ENCODE measurements around the gene DHFR2.
"Not testable (repeated sequence)": the region's sequence is repeated elsewhere in the genome, so short reads cannot be mapped to it uniquely, and the experiment has no call there.

Gene DHFR2

DNA sequence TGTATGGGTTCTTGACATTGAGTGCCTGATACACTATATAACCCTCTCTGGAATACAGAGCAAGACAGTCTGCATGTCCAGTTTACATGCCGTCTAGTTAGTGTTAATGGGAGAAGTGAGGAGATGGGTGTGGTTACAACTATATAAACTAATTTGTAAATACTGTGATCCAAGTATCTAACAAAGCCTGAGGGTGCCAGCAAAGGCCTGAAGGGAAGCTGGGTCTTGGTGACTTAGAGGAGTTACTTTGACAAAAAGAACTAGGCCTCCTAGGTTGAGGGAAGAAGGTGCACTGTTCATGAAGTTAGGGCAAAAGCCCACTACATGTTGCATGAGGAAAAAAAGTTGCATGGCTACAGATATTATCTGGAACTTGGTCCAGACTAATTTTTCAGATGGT lies 2.4 kb upstream of the DHFR2 start:
- DNase-seq: no peak

DNA sequence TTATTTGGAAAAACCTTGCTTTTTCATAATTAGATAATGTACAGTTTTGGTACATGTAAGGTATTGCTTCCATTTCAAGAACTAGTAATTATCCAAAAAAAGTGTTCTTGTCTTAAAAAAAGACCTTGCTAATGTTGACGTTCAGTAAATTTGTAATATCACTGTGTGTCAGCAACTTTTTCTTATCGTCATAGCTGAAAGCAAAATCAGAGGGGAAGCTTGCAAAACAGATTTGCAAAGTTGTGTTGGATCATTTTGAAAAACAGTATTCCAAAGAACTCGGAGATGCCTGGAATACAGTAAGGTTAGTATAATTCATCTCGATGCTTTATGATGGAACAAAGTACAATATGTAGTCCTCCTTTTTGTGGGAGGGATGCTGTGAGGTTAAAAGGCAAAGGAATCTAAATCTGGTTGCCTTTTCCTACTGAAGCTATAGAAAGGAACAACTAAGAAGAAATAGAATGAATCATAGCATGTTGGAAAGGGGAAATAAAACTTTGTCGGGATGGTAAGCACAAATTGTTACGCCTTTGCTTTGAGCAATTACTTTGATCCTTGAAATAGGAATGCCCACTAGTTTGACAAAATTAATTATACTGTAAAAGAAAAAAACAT lies 1.6 kb upstream of the DHFR2 start:
- DNase-seq: no peak

DNA sequence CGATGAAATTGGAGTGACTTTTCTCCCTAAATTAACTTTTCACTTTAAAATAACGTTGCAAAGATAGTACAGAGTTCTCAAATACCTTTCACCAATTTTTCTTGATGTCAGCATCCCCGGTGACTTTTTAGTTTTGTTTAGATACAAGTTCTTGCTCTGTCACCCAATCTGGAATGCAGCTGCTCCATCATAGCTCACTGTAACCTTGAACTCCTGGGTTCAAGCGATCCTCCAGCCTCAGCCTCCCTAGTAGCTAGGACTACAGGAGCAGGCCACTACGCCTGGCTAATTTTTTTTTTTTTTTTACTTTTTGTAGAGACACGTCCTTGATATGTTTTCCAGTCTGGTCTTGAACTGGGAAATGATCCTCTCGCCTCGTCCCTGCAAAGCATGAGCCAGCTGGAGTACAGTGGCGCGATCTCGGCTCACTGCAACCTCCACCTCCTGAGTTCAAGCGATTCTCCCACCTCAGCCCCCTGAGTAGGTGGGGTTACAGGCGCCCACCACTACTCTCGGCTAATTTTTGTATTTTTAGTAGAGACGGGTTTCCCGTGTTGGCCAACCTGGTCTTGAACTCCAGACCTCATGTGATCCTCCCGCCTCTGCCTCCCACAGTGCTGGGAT lies 892 bp upstream of the DHFR2 start:
- no peak for DNase-seq

DNA sequence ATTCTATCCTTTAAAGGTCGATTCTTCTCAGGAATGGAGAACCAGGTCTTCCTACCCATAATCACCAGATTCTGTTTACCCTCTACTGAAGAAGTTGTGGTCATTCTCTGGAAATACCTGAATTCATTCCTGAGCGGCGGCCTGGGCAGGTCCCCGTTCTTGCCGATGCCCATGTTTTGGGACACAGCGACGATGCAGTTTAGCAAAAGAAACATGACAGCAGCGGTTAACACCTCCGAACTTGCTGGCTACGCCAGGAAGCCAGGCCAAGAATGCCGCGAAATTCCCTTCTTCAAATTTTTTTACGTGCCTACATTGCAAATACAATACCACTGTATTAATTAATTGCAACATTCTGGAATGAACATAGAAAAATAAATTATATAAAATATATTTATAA lies 1.4 kb downstream of the DHFR2 start:
- no peak for DNase-seq

DNA sequence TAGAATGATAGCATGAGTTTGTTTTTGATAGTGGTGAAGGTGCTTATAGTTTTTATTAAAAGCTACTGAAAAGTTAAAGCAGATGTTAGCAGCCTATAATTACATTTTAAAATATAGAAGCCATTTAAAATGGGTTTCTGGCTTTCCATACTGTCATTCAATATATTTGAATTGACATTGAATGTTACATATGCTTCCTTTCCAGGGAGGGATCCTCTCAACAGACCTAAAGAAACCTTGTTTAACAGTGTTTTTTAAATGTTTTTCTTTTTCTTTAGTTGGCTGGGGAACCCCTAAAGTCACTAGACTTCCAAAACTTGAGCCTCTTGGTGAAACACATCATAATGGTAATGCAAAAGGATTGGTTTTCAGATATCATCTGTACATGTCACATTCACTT lies 12.2 kb downstream of the DHFR2 start:
- DNase-seq: no peak

DNA sequence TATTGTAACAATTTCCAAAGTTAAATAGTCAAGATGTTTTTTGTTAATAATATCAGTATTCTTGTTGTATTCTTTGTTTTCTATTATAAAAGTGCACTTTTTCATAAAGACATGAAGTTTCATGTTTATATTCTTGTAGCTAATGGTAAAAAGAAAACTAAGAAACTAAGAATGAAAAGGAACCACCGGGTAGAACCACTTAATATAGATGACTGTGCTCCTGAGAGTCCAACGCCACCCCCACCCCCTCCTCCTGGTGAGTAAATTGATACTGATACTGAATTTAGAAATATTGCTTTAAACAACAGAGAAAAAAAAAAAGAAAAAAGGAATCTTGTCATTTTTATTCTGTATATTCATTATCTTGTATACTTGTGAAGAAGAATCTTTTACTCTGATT lies 13.4 kb downstream of the DHFR2 start:
- DNase-seq: no peak

DNA sequence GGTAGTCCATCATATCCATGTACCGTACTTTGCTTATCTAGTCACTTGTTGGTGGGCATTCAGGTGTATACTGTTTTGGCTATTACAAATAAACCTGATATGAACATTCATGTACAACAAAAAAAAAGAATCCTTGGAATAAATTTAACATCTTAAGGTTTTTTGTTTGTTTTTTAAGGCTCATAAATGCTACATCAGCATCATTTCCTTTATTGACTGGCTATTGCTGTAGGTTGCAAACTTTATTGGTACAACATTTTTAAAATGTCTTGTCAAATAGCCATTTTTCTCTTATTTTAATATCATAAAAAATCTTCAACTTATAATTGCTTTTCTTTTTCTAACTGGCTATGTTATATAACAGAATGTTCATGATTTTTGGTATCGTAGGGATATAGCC lies 16.2 kb downstream of the DHFR2 start:
- no peak for DNase-seq

DNA sequence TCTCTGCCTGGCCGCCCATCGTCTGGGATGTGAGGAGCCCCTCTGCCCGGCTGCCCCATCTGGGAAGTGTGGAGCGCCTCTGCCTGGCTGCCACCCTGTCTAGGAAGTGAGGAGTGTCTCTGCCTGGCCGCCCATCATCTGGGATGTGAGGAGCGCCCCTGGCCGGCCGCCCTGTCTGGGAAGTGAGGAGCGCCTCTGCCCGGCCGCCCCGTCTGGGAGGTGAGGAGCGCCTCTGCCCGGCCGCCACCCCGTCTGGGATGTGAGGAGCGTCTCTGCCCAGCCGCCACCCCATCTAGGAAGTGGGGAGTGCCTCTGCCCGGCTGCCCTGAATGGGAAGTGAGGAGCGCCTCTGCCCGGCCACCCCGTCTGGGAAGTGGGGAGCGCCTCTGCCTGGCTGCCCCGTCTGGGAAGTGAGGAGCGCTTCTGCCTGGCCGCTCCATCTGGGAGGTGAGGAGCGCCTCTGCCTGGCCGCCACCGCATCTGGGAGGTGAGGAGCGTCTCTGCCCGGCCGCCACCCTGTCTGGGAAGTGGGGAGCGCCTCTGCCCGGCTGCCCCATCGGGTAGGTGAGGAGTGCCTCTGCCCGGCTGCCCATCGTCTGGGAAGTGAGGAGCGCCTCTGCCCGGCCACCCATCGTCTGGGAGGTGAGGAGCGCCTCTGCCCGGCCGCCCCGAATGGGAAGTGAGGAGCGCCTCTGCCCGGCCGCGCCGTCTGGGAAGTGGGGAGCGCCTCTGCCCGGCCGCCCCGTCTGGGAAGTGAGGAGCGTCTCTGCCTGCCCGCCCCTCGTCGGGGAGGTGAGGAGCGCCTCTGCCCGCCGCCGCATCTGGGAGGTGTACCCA lies 18.4 kb downstream of the DHFR2 start:
- not testable (repeated sequence) for DNase-seq

DNA sequence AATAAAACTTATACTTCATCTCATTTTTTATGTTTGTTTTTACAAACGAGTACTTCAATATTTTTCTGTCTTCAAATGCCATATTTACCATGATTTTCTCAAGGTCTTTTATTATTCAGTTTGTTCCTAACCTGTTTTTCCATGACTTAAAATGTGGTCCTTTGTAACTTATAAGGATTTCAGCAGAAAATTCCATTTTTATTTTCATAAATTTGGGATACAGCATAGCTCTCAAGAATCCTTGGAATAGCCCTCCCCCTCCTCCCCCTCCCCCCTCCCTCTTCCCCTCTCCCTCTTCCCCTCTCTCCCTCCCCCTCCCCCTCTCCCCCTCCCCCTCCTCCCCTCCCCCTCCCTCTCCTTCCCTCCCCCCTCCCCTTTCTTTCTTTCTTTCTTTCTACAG lies 19.4 kb downstream of the DHFR2 start:
- no peak for DNase-seq

DNA sequence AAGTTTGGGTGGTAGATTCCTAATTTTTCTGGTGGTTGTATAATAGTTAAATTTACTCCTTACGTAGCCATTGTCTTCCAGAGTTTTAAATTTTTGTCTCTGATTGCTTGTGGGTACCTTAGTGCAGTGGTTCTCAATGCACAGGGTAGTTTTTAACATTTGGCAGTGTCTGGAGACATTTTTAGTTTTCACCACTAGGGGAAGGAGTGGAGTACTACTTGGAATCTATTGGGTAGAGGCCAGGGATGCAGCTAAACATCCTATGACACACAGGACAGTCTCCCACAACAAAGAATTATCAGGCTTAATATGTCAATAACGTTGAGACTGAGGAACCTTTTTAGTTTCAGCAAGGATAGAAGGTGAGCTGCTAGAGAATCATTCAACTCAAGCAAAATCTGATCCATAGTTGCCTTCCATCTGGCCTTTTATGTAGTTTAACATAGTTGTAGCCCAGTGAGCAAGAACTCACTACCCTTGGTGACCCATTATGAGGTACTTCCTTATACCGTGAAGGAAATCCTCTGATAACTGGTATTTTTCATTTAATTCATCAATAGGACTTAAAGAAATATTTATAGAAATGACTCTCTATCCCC lies 25.7 kb downstream of the DHFR2 start:
- peak; percentile 3 to 19 for DNase-seq

DNA sequence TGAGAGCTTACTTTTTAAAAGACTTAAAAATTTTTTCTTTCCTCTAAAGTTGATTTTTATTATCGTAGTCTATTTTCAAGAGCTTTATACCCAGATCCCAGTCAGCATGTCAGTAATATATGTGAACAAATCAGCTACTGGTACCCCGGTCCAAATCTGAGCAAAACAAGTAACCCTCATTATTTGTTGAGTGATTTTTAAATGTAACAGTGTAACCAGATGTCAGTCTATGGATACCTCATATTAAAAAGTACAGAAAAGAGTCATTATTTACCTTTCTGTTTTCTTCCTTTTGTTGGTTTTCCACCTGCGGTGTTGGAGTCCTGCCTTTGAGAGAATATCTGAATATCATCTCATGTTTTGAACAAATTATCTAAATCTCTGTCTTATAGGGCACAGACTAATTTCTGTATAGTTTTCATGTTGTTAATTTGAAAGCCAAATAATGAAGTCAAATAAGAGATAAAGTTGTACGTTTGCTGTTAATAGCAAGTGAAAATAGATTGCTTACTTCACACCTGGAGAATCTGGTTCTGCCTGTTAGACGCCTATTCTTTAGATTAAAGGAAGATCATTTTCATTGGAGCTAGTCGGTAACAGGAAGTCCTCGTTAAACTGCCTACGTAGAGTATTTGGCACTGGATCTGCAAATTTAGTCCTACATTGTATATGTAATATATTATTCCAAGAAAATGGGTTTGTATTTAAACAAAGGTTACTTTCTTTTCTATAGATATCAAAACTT lies 34.5 kb downstream of the DHFR2 start, which contains the start of gene STX19:
TSS of gene STX19 (minus strand) at position 505 of the 745 bp plus-strand sequence. CDS start 13,328 bp downstream, outside the sequence.
- peak; percentile 75 to 90 for DNase-seq

DNA sequence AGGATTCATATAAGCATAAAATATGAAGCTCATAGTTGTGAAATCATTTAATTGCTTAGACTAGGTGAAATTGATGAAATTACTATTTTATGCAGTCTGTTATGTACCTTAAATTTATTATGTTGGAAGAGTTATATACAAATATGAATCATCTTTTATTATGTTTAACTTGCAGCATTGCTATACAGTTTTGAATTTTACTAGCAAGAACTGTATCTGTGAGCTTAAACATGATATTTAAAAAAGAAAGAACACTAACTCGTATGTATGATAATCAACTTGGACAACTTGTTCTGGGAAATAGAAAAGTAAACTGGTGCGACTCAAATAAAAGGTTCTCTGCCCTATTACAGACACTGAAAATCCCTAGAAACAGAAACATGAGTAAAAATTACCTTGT lies 36.1 kb downstream of the DHFR2 start:
- no peak for DNase-seq

DNA sequence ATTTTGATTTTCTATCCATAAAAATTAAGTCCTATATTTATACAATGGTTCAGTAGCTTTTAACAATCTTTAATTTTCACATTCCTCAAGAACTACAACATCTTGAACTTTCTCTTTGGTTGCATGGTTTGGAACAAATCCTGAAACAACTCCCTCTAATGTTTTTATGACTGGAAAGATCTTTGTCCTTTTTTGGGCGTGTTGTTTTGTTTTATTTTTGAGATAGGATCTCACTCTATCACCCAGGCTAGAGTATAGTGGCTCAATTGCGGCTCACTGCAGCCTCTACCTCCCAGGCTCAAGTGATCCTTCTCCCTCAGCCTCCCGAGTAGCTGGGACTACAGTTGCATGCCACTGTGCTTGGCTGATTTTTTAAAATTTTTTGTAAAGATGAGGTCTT lies 38.3 kb downstream of the DHFR2 start:
- no peak for DNase-seq

DNA sequence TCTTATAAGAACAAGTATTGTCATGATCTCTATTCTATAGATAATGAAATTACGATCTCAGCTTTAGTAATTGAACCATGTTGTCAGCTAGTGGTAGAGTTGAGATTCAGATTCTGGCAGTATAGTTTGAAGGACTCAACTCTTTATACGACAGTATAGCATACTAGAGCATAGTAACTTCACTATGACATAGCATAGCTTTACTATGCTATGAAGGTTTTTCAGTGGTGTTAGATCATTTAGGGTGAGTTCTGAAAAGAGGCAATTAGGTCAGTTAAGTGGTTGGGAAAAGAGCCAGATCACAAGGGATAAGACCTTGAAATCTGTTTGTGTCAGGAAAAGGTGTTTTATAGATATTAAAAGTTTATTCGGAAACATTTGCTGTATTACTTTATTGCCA lies 42.4 kb downstream of the DHFR2 start:
- no peak for DNase-seq

DNA sequence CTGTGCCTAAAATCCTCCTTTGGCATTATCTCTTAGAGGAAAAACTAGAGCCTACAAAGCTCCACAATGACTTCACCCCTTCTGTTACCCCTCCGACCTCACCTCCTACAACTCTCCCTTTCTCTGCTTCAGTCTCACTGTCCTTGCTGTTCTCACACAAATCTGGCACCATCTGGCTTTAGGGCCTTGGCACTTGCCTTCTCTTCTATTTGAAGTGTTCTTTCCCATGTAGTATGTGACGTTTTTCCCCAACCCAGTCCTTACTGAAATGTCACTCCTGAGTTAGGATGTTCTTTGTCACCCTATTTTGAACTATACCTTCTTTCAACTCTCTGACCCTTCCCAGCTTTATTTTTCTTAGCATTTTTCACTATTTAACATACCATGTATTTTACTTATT lies 43.1 kb downstream of the DHFR2 start:
- DNase-seq: no peak

DNA sequence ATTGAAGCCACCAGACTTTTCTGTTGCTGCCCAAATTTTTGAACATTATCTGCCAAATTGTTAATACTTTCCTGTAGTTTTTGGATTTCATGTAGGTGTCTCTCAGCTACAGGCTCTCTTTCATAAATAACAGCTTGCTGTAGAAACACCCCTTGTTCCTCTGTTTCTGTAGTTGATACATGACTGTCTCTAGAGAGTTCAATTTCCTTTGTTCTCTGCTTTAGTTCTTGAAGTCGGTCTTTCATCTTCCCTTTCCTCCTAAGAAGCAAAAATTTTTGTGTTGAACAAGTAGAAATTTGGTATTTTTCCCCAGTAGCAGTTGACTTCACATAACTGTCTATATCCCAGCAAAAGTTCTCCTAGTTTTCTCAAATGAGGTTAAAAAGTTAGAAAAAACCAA lies 47.7 kb downstream of the DHFR2 start:
- no peak for DNase-seq

DNA sequence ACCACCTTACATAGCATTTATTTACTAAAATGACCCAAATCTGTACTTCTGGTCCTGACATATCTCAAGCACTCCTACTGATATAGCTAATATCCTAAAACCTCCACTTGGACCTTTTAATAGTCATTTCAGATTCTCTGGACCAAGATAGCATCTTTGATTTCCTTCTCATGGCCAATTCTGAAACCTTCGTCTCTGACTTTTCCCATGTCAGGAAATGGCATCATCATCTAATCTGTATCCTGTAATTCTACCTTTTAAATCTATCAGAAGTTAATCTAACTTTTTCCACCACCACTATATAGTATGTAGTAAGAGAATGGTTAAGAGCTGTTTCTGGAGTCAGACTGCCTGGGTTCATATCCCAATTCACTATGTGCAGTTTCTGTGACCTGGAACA lies 50.5 kb downstream of the DHFR2 start:
- DNase-seq: no peak

DNA sequence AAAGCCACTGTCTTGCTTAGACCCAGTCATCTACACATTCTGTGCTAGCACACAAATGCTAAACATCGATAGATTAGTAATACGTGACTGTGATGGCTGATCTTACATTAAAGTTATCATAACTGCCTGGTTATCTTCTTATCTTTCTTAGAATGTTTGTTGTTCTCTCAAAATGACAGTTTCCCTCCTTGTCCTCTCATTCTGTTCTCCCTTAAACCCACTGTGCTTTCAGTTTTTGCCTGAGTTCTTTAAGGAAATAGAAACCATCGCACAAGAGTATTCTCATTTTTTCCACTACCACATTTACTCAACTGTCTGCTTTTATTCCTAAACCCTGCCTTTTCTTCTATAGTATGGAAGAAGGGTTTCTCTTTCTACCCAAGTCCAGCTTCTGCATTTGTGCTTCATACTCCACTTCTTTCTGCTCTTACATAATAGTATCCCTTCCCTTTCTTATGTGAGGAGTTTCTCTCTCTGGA lies 51.4 kb downstream of the DHFR2 start:
- no peak for DNase-seq

DNA sequence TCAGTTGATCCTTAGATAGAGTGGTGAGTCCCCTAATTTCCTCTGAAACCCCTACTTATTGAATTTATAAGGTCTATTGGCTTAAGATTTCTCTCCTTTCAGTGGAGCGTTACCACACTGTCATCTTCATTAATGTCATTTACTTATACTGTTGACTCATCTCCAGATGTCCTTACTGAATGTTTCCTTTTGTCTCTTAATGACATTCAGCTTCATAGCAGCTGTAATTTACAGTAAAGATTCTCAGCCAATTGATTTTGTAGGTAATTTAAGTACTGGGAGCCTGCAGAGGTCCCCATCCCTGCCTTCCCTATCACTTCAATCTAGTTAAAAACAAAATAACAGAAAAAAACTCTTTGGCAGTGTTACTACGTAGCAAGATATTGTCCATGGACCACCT lies 53.1 kb downstream of the DHFR2 start:
- peak in 1 of 2 experiments; percentile 39 for DNase-seq

DNA sequence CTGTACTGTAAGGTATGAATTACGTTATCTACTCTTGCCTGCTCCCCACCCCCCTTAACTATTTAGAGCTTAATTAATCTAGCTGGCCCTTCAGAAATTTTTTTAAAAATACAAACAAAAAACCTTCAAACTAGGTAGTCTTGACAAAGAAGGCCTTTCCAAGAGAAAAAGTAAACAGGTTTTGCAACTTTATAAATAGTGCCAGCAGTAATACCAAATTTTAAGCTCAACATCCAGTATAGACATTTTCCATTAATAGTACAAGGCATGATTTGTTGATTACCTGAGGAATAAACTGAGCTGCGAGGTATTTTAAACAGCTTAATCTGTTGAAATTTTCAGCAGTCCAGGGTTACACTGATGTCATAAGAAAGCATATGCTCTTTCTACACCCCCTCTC lies 54.5 kb downstream of the DHFR2 start:
- no peak for DNase-seq

Measured in NCI-H2081 (cell line).